ENCODE results near the gene SCUBE1.
"Not testable (repeated sequence)": the region's sequence is repeated elsewhere in the genome, so short reads cannot be mapped to it uniquely, and the experiment has no call there.

The SCUBE1 gene

GRCh38 chr22:43355688-43356087 lies 12.5 kb upstream of the SCUBE1 start:
- not testable (repeated sequence) for DNase-seq

- no peak for DNase-seq
Measured at GRCh38 chr22:43351966-43352345, 8.8 kb upstream of the SCUBE1 start.

- no peak for DNase-seq
Measured at GRCh38 chr22:43349636-43350035, 6.5 kb upstream of the SCUBE1 start.

GRCh38 chr22:43346521-43346929 lies 3.4 kb upstream of the SCUBE1 start:
- no peak for DNase-seq

GRCh38 chr22:43345761-43346301 lies 2.7 kb upstream of the SCUBE1 start:
- no peak for DNase-seq

- no peak for DNase-seq
Measured at GRCh38 chr22:43345356-43345755, 2.2 kb upstream of the SCUBE1 start.

- DNase-seq: no peak
Measured at GRCh38 chr22:43344520-43344787, 1.3 kb upstream of the SCUBE1 start.

GRCh38 chr22:43343670-43344519 lies 723 bp upstream of the SCUBE1 start:
- DNase-seq: no peak

GRCh38 chr22:43342347-43343261 lies 568 bp downstream of the SCUBE1 start:
- no peak for DNase-seq

- no peak for DNase-seq
Measured at GRCh38 chr22:43341565-43341964, 1.6 kb downstream of the SCUBE1 start.

GRCh38 chr22:43338766-43339345 lies 4.3 kb downstream of the SCUBE1 start:
- no peak for DNase-seq

GRCh38 chr22:43337946-43338345 lies 5.2 kb downstream of the SCUBE1 start:
- no peak for DNase-seq

GRCh38 chr22:43337385-43337784 lies 5.8 kb downstream of the SCUBE1 start:
- no peak for DNase-seq

- no peak for DNase-seq
Measured at GRCh38 chr22:43334378-43334777, 8.8 kb downstream of the SCUBE1 start.

GRCh38 chr22:43333978-43334377 lies 9.2 kb downstream of the SCUBE1 start:
- no peak for DNase-seq

- DNase-seq: no peak
Measured at GRCh38 chr22:43333156-43333555, 10.0 kb downstream of the SCUBE1 start.

- no peak for DNase-seq
Measured at GRCh38 chr22:43331698-43332097, 11.5 kb downstream of the SCUBE1 start.

GRCh38 chr22:43331069-43331451 lies 12.1 kb downstream of the SCUBE1 start:
- no peak for DNase-seq

- DNase-seq: no peak
Measured at GRCh38 chr22:43330178-43331068, 12.7 kb downstream of the SCUBE1 start.

- DNase-seq: no peak
Measured at GRCh38 chr22:43329061-43329460, 14.1 kb downstream of the SCUBE1 start.

GRCh38 chr22:43327157-43327438 lies 16.1 kb downstream of the SCUBE1 start:
- DNase-seq: no peak

GRCh38 chr22:43326331-43327156 lies 16.6 kb downstream of the SCUBE1 start:
- no peak for DNase-seq
